Measurements from ENCODE around the gene SUCLG2.

The SUCLG2 gene

DNA sequence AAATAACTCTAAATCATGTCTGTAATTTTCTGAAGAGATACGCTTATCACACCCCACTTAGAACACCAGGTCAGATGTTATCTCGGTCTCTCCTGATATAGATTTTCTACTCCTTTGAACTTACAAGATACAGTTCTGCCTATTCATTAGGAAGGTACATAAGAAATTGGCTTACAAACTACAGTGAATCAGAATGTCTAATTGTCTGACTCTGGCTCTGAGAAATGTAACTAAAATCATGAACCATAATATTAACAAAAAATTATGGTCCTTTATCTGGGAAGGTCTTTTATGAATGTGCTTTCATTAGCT lies 235.2 kb downstream of the SUCLG2 start:
- TF ChIP-seq, protein P1, sequence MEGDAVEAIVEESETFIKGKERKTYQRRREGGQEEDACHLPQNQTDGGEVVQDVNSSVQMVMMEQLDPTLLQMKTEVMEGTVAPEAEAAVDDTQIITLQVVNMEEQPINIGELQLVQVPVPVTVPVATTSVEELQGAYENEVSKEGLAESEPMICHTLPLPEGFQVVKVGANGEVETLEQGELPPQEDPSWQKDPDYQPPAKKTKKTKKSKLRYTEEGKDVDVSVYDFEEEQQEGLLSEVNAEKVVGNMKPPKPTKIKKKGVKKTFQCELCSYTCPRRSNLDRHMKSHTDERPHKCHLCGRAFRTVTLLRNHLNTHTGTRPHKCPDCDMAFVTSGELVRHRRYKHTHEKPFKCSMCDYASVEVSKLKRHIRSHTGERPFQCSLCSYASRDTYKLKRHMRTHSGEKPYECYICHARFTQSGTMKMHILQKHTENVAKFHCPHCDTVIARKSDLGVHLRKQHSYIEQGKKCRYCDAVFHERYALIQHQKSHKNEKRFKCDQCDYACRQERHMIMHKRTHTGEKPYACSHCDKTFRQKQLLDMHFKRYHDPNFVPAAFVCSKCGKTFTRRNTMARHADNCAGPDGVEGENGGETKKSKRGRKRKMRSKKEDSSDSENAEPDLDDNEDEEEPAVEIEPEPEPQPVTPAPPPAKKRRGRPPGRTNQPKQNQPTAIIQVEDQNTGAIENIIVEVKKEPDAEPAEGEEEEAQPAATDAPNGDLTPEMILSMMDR (IDR thresholded peaks at IDR 0.05): no peak
- H3K27ac ChIP-seq: no peak overlapping the region

DNA sequence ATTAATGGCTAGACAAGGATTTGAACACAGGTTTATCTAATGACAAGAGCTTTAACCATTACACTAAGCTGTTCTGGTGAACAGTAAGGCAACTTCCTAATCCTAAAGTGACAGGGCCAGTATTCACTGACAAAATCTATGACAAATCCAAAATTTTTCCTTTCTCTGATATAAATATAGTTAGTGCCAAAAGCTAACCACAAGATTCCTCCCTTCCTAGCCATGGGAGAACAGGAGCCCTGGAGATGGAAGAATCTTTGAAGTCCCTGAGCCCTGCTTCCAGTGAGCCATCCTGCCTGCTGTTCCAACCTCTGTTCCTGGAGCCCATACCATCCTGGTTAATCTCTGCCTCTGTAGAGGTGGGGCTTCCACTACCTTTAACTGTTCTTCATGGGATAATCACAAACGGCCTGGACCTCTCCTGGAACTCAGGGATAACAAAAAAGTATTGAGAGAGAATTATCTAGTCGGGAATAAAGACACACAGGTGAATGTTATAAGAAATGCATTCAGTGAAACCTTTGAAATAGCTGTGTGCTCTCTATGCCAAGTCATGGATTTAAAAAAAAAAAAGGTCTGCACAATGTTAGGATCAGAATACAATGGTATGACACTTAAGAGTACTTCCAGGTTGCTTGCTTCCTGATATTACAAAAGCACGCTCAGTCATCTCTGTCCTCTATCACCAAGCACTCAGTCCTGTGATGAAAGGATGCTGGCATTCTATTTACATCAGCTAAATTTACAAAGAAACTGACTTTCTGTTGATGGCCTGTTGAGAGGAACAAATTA lies 235.8 kb downstream of the SUCLG2 start:
- Histone ChIP-seq H3K9me3 (peaks cover 5% of the 10 kb centered on the region), H3K27me3 (no peaks in the 10 kb centered on the region), H3K27ac (no peak overlapping the region), H3K4me1 (ENCODE audit: control insufficient read depth in 1 of 2, insufficient read depth in 1 of 2, low read depth in 1 of 2, low read length in 1 of 2) (no peaks in the 10 kb centered on the region), H3K36me3 (no peaks in the 10 kb centered on the region), H3K4me3 (ENCODE audit: low read depth in 1 of 2, low read length in 1 of 2) (no peak overlapping the region)
- TF ChIP-seq, protein P1 (IDR thresholded peaks at IDR 0.05): no peak

More for the DNA sequence above, 235.2 kb downstream of the SUCLG2 start:
- Histone ChIP-seq H3K4me3 (ENCODE audit: low read depth in 1 of 2, low read length in 1 of 2) (no peak overlapping the region), H3K4me1 (ENCODE audit: control insufficient read depth in 1 of 2, insufficient read depth in 1 of 2, low read depth in 1 of 2, low read length in 1 of 2) (no peaks in the 10 kb centered on the region), H3K36me3 (no peaks in the 10 kb centered on the region), H3K27me3 (no peaks in the 10 kb centered on the region), H3K9me3 (peaks cover 5% of the 10 kb centered on the region)

- H3K27me3 ChIP-seq: no peaks in the 10 kb centered on the region
- H3K9me3 ChIP-seq: peaks cover 5% of the 10 kb centered on the region
- no peak overlapping the region for H3K27ac ChIP-seq
- H3K4me3 ChIP-seq (ENCODE audit: low read depth in 1 of 2, low read length in 1 of 2): no peak overlapping the region
- TF ChIP-seq, protein P1 (IDR thresholded peaks at IDR 0.05): no peak
- H3K36me3 ChIP-seq: no peaks in the 10 kb centered on the region
- H3K4me1 ChIP-seq (ENCODE audit: control insufficient read depth in 1 of 2, insufficient read depth in 1 of 2, low read depth in 1 of 2, low read length in 1 of 2): no peaks in the 10 kb centered on the region
These were observed 237.7 kb downstream of the SUCLG2 start for GRCh38 chr3:67416703-67417102.

DNA sequence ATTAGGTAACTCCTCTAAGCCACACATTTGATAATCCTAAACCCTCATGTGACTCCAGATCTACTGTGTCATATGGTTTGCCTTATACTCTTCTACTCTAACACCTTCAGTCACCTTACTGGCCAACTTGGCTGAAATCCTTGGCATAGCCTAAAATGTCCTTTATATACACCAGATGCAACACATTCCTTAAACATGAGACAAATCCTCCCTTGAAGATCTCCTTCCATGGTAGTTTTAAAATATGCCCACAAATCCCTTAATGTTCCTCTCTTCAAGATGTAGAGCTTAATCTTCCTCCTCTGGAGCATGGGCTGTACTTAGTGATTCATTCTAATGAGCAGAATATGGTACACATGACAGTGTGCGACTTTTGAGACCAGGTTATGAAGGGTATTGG lies 238.9 kb downstream of the SUCLG2 start:
- Histone ChIP-seq H3K9me3 (peaks cover 4% of the 10 kb centered on the region), H3K27ac (no peak overlapping the region), H3K4me3 (ENCODE audit: low read depth in 1 of 2, low read length in 1 of 2) (no peak overlapping the region), H3K27me3 (no peaks in the 10 kb centered on the region), H3K36me3 (no peaks in the 10 kb centered on the region), H3K4me1 (ENCODE audit: control insufficient read depth in 1 of 2, insufficient read depth in 1 of 2, low read depth in 1 of 2, low read length in 1 of 2) (no peaks in the 10 kb centered on the region)
- TF ChIP-seq, protein P1 (IDR thresholded peaks at IDR 0.05): no peak

GRCh38 chr3:67414740-67415139 lies 239.7 kb downstream of the SUCLG2 start:
- Histone ChIP-seq H3K27ac (no peak overlapping the region), H3K9me3 (no peaks in the 10 kb centered on the region), H3K4me1 (ENCODE audit: control insufficient read depth in 1 of 2, insufficient read depth in 1 of 2, low read depth in 1 of 2, low read length in 1 of 2) (no peaks in the 10 kb centered on the region), H3K4me3 (ENCODE audit: low read depth in 1 of 2, low read length in 1 of 2) (no peak overlapping the region), H3K27me3 (no peaks in the 10 kb centered on the region), H3K36me3 (no peaks in the 10 kb centered on the region)
- TF ChIP-seq, protein P1 (IDR thresholded peaks at IDR 0.05): no peak

Data from neutrophil (primary cell).